HG03045 (cell line): ENCODE data around the gene OLA1.

ENCODE experiments used
- ATAC-seq: cut with Tn5 transposase; IDR thresholded peaks from one replicate; pipeline ENCODE4 v1.9.1; 2021; ENCODE audit warnings: mild to moderate bottlenecking, moderate library complexity; ENCODE audit not compliant: unreplicated experiment

OLA1 gene

DNA sequence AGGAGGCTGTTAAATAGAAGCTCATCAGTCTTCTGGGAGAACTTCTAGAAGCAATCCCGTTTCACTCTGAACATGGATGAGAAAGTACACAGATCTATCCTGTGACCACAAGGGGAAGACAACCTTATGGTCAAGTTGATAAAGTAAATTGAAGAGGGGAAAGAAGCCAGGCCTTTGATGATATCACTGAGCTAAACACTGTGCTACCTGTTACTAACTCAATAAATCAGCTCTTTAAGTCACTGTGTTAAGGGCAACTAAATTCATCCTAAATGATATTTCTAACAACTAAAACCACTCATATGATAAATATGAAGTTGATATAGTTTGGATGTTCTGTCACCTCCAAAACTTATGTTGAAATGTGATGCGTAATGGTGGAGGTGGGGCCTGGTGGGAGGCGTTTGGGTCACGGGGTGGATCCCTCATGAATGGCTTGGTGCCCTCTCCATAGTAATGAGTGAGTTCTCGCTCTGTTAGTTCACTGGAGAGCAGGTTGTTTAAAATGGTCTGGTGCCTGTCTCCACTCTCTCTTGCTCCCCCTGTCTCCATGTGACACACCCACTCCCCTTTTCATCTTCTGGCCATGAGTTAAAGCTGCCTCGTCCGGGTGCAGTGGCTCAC is 23.6 kb downstream of the OLA1 start:
- ATAC-seq = no peak

DNA sequence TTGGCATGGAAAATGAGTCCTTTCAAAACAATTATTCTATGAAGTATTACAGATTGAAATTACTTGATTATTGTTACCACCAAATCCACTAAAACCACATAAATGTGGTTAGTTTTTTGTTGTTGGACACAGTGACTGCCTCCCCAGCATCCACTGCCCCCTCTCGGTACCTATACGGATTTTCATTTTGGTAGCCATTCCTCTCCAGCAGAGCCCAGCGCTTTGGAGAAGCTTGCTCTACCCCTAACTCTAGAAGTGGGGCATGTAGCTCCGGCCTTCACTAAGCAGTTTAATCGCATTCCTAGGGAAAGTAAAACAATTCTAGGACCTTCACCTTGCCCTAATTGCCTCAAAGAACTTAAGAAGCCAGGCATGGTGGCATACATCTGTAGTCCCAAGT is 24.2 kb downstream of the OLA1 start:
- no peak for ATAC-seq

DNA sequence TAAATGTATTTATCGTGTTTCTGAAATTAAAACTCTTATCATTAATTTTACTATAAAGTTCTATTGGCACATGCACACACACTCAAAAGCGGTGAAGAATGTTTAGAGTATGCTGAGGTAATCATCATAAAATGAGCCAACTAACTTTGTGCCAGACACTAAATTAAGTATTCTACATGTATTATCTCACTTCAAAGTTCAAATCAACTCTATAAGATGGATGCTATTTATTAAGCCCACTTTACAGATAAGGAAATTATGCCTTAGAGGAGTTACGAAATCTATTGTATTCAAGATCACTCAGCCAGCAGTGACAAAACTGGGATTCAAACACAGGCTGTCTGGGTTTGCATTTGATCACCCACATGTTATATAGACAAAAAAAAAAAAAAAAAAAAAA is 24.9 kb downstream of the OLA1 start:
- no peak for ATAC-seq

DNA sequence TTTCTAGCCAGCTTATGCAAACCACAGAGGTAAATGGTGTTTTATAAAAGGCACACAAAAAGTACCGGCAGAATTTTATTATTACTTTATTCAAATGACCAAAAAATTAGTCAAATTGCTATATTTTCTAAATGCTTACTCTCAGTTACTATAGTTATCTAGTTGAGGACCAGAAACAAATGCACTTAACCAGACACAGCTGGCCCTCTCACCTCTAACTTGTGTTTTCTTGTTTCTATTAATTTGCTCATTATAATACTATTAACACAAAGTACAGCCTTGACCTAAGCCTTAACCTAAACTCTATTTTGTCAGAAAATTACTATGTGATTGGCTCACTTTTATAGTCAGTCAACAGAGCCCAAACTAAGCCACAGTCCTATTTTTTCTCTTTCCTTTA is 26.2 kb downstream of the OLA1 start:
- peak; percentile 59 for ATAC-seq

DNA sequence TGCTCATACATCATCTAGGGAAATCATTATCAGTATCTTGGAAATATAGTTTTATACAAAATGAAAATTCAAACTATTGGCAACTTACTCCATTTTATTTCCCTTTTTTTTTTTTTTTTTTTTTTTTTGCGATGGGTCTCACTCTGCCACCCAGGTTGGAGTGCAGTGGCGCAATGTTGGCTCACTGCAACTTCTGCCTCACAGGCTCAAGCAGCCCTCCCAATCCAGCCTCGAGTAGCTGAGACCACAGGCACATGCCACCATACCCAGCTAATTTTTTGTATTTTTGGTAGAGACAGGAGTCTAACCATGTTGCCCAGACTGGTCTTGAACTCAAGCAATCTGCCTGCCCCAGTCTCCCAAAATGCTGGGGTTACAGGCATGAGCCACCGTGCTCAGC is 29.0 kb downstream of the OLA1 start:
- ATAC-seq = no peak

DNA sequence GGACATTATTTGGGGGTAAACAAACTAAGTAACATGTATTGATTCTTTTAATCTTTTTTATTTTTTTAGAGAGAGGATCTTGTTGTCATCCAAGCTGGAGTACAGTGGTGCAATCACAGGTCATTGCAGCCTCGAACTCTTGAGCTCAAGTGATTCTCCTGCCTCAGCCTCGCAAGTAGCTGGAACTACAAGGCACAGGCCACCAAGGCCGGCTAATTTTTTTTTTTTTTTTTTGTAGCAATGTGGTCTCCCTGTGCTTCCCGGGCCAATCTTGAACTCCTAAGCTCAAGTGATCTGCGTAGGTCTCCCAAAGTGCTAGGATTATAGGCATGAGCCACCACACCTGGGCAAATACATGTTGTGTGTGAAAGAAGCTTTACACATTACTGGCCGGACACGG is 29.6 kb downstream of the OLA1 start:
- ATAC-seq = no peak

DNA sequence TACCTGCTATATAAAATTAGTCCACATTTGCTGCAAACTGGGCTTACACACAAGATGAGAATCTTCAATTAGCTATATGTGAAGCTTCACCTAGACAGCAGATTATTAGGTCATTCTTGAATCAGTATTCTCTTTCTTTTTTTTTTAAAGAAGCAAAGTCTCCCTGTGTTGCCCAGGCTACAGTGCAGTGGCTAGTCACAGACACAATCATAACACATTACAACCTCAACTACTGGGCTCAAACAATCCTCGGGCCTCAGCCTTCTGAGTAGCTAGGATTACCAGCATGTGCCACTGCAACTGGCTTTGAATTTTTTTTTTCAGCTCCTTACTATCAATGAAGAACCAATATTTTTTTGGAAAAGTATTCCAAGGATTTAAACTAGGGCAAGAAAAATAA is 30.5 kb downstream of the OLA1 start:
- ATAC-seq = no peak

DNA sequence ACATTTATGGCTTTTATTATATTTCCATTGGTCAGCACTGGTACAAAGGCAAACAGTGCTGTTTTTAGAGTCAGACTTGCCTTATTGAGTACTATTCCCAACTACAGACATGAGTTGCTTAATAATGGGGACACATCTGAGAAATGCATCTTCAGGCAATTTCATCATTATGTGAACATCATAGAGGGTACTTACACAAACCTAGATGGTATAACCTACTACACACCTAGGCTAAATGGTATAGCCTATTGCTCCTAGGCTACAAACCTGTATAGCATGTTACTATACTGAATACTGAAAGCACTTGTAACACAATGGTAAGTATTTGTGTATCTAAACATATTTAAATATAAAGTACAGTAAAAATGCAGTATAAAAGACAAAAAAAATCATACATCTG is 36.4 kb downstream of the OLA1 start:
- ATAC-seq = no peak

DNA sequence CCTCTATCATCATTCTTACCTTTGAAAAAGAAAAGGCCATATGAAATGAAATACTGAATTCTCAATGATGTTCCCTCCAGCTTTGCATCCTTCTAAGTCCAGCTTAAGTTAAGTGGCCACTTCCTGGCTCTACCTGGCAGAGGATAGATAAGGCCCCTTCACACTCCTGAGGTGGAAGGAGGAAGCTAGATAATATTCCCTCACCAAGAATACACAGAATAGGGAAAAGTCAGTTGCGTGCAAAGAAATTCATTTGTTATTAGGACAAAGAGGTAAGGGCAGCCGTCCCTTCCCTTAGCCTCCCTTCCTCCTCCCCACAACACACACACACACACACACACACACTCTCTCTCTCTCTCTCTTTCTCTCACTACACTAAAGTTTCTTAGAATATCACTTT is 37.5 kb downstream of the OLA1 start:
- no peak for ATAC-seq

DNA sequence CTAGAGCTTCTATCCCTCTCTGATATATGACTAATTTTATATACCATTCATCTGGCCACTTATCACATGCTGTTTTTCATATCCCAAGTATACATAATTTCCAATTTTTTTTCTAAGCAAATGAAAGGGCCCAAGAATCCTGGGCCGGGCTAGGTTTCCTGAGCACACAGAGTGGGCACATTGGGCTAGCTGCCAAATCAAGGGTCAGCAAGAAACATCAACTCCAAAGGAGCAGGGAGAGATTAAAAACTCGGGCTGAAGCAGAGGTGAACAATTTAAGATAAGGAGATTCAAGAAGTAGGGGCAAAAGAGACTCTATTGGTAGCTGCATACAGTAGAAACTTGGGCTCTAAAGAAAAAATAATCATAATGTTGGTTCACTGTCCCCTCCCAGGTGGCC is 39.0 kb downstream of the OLA1 start:
- ATAC-seq = no peak

DNA sequence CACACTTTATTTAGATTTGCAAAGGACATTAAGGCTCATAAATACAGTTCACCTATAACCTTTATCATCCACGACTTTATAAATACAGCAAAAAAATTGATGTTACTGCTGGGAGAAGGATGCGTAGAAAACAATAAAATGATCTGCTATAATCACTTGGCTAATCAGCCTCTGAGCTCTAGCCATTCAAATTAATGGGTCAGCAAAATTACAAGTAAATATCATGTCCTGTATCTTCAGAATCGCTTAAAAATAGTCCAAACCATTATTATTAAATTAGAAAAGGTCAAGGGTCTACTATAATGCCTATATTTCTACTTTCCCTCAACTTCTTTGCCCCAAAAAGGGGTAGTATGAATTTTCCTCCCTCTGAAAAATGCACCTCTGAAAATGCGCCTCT is 40.3 kb downstream of the OLA1 start:
- ATAC-seq = no peak

DNA sequence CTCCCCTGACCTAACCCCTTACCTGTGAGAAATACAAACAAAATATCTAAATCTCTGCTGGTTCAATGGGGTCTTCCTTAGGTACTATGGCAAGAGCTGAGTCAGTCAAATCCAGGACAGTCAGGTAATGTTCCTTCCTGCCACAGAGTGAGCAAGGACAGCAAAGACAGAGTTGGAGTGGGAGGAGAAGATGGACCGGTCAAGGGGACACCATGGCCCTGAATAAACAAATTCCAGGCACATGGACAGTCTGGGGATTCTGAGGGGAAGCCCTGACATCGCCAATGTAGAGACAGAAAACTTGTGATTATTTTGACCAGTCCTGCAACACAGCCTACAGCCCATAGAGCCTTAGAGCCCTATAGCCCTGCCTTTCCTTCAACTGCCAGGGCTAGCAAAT is 42.8 kb downstream of the OLA1 start:
- ATAC-seq = no peak

DNA sequence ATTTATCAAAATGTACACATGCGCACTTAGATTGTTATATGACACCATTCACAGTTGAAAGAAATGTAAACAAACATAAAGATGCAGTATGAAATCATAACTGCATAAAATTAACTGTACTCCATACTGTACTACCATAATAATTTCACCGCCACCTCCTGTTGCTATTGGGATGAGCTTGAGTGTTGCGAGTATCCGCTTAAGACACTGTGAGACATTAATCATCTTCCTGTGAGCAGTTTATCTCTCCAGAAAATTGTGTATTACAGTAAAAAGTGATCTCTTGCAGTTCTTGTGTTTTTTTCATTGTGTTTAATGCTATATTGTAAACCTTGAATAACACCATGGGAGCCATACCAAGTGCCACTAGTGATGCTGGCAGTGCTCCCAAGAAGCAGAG is 46.1 kb downstream of the OLA1 start:
- no peak for ATAC-seq

DNA sequence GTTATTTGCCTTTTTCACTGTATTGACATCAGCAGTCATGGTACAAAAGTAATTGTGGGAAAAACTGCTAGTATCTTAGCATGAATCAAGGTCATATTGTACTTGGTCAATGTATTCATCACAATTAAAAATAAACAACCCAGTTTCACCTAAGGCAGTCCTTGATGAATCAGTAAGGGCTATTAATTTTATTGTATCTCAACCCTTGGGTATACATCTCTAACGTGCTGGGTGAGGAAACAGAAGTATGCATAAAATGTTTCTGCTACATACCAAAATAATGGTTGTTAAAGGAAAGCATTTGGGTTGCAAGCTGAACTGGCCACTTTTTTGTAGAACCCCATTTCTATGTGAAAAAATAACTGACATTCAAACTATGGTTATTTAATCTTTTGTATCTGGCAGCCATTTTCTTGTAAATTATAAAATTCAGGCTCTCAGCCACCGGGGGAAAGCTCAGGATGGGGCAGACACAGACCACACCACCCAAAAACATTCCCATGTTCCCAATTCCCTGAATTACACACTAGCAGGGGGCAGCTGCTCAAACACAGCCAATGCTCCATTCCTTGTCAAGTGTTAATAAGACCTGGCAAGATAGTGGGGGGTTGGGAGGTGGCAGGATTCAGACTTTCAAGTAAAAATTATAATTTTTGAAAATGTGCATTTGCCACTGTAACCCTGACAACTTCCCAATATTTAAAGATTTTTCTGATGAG is 49.3 kb downstream of the OLA1 start:
- no peak for ATAC-seq

DNA sequence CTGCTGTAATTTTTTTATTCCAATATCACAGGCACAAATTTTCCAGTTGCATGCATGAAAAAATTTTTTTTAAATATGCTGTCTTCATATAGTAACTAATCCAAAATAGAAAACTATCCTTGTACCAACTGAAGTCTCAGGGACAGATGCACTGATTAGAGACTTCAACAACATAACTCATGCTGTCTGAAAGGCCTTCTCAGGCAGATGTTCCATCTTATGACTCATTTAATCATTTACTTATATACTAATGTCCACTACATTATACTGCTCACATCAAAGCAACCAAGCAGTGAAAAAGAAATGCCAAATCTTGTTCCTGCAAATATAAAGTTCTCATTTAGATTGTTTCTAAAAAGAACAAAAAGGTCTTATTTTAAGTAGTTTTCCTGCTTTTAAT is 53.1 kb downstream of the OLA1 start:
- no peak for ATAC-seq

DNA sequence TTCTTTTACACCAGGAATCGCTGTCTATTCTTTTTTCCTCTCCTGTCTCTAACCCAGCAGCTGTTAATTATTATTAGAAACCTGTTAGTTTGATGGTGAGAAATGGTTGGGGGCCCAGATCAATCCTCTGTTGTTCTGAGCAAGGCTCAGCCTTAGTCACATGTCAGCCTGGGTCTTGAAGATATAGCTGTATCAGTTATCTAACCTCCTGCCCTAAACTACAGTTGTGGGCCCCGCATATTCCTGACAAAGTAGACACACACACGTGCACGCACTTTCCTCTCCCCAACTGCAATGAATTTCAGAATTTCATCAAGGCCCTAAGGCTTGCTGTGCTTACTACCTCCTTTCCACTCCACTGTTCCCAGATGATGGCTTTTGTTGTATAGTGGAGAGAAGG is 54.6 kb downstream of the OLA1 start:
- no peak for ATAC-seq

DNA sequence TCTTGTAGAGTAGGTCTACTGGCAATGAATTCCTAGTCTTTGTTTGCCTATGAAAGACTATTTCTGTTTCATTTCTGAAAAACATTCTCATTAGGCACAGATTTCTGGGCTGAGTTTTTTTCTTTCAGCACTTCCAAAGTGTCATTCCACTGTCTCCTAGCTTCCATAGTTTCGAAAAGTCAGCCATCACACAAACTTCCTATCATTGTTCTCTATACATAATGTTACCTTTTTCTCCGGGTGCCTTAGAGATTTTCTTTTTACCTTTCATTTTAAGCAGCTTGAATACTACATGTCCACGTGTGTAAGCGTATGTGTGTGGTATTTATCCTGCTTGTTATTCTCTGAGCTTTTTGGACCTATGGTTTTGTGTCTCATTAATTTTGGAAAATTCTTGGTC is 55.7 kb downstream of the OLA1 start:
- ATAC-seq = no peak

DNA sequence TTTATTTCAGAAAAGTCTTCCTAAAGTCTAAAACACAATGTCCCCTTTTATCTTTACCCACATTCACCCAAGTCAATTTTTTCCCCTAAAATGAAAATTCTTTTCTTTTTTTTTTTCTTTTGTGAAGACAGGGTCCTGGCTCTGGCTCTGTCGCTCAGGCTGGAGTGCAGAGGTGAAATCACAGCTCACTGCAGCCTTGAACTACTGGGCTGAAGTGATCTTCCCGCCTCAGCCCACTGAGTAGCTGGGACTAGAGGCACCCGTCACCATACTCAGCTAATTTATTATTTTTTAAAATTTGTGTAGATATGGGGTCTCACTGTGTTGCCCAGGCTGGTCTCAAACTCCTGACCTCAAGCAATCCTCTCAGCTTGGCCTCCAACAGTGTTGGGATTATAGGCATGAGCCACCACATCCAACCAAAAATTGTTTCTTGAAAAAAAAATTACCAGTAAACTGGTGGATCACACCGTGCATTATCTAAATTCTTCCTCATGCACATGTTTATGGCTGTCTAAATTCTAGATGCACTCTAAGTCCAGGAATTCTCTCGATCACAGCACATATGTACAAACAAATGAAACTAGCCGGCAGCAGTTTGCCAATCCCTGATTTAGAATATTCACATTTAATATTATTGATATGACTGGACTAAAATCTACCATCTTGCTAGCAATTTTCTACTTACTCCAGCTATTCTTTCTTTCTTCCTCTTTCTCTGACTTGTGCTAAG is 56.8 kb downstream of the OLA1 start:
- no peak for ATAC-seq

DNA sequence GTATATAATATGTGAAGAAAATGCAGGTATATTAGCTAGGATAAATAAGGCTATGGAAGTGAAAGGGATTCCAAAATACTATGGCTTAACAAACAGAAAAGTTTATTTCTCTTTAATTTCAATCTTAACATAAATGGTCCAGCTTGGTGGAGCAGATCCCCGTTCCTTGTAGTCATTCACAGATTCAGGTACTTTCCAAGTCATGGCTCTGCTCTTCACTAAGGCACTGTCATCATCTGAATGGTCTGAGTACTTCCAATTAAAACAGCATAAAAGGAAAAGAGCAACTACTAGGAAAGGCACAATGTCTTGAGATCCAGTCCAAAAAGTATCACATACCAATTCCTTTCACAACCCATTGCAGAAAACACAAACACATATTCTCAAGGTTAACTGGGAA is 63.4 kb downstream of the OLA1 start:
- no peak for ATAC-seq

DNA sequence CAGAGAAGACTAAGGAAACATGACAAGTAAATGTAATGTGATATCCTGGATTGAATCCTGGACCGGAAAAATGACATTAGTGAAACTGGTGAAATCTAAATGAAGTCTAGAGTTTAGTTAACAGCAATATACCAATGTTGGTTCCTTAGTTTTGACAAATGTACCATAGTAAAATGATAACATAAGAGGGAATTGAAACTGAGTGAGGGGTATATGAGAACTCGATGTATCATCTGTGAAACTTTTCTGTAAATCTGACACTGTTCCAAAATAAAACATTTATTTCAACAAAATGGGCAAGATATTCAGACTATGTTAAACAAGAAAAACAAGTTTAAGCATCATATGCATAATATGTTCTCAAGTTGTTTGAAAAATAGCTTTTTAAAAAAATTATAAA is 63.8 kb downstream of the OLA1 start:
- ATAC-seq = no peak

DNA sequence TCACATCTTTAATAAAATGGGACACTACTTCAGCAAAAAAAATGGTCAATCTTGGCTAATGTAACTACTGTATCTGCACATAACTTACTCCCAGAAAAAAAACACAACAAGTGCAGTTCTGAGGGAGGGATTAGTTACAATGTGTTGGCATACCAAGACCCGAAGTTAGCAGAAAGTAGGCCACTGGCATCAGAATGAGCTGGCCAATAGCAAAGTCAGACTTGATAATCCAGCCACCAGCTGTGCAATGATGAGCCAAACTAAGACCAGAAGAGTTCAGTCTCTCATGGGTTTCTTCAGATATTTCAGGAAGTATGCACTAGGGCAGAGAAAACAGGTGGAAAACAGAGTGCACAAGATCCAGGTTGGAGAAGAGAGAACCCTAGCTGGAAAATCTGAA is 65.3 kb downstream of the OLA1 start:
- ATAC-seq = no peak

DNA sequence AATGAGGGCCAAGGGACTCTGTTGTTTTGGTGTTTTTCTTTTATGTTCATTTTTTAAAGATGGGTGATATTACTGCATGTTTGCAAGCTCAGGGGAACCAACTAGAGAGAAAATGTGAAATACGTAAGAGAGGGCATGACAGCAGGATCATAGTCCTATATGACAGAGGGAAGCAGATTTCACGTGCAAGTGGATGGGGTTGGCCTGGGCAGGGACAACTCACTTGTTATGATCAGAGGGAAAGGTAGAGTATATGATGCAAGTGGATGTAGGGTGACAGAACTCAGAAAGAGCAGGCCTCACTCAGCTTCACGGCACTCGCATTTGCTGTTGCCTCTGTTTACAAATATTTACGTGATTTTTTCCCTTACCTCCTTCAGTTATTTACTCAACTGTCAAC is 67.0 kb downstream of the OLA1 start:
- ATAC-seq = no peak
